ENCODE measurements around the gene RNF227. TPM values are rescaled to one million over a fixed set of nuclear protein-coding genes. Genes with fewer than 3 reads are reported as not detected.

RNF227 gene
- total RNA-seq, 2 experiments from 2014 or later, result 3.8 to 4.7 TPM

- no peak for DNase-seq (ENCODE audit: low spot score)
- ChIA-PET POLR2A (no interaction called here), CTCF (ENCODE audit: unreplicated experiment) (no interaction called here)
- H2AFZ ChIP-seq (ENCODE audit: low read length), result no peak overlapping the region
- H3K9me2 ChIP-seq (ENCODE audit: insufficient read depth, low read length), result no peaks in the 10 kb centered on the region
- peaks cover 100% of the 10 kb centered on the region for H3K36me3 ChIP-seq (ENCODE audit: insufficient read depth, low read length)
- no peaks in the 10 kb centered on the region for H3K4me1 ChIP-seq (ENCODE audit: insufficient read depth, low read length, poor library complexity, severe bottlenecking)
- TF ChIP-seq EZH2phosphoT487 (IDR thresholded peaks at IDR 0.05; ENCODE audit: borderline replicate concordance, low read depth, low read length), result no peak
- TF ChIP-seq, protein P1, sequence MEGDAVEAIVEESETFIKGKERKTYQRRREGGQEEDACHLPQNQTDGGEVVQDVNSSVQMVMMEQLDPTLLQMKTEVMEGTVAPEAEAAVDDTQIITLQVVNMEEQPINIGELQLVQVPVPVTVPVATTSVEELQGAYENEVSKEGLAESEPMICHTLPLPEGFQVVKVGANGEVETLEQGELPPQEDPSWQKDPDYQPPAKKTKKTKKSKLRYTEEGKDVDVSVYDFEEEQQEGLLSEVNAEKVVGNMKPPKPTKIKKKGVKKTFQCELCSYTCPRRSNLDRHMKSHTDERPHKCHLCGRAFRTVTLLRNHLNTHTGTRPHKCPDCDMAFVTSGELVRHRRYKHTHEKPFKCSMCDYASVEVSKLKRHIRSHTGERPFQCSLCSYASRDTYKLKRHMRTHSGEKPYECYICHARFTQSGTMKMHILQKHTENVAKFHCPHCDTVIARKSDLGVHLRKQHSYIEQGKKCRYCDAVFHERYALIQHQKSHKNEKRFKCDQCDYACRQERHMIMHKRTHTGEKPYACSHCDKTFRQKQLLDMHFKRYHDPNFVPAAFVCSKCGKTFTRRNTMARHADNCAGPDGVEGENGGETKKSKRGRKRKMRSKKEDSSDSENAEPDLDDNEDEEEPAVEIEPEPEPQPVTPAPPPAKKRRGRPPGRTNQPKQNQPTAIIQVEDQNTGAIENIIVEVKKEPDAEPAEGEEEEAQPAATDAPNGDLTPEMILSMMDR (conservative IDR thresholded peaks at IDR 0.05; ENCODE audit: low read length), result no peak
- no peak overlapping the region for H3K4me2 ChIP-seq (ENCODE audit: low read length)
- BruUV-seq (replicated peaks), result TSS peak; percentile 40
- H3K9me3 ChIP-seq (ENCODE audit: low read length), result no peaks in the 10 kb centered on the region
- H4K20me1 ChIP-seq (ENCODE audit: insufficient read depth, low read length), result no peaks in the 10 kb centered on the region
- H3K79me2 ChIP-seq (ENCODE audit: insufficient read depth, low read depth, low read length), result no peaks in the 10 kb centered on the region
- no peak overlapping the region for H3K4me3 ChIP-seq (ENCODE audit: low read depth, low read length, poor library complexity, severe bottlenecking)
- intact Hi-C loops (cut with micrococcal nuclease; ENCODE audit: unreplicated experiment), result no loop called here
- H3K27ac ChIP-seq (ENCODE audit: low read depth, low read length, poor library complexity, severe bottlenecking), result no peak overlapping the region
These were observed 12.7 kb downstream of the RNF227 start for GRCh38 chr17:7903154-7904103.

GRCh38 chr17:7897773-7898172 is 18.3 kb downstream of the RNF227 start:
- POLR2A ChIA-PET, result interaction anchor here (1.6 kb wide), 1 partner anchor 34 kb away, joined by 6 read pairs; the partner anchor contains the start of genes CNTROB and TRAPPC1
- intact Hi-C loops (cut with micrococcal nuclease; ENCODE audit: unreplicated experiment), result no loop called here
- no peak for DNase-seq (ENCODE audit: low spot score)

More at GRCh38 chr17:7897773-7898172, 18.3 kb downstream of the RNF227 start:
- Histone ChIP-seq H4K20me1 (ENCODE audit: insufficient read depth, low read length) (no peaks in the 10 kb centered on the region), H3K9me3 (ENCODE audit: low read length) (no peaks in the 10 kb centered on the region), H3K4me3 (ENCODE audit: low read depth, low read length, poor library complexity, severe bottlenecking) (no peak overlapping the region), H3K4me1 (ENCODE audit: insufficient read depth, low read length, poor library complexity, severe bottlenecking) (no peaks in the 10 kb centered on the region), H2AFZ (ENCODE audit: low read length) (no peak overlapping the region), H3K27ac (ENCODE audit: low read depth, low read length, poor library complexity, severe bottlenecking) (no peak overlapping the region), H3K79me2 (ENCODE audit: insufficient read depth, low read depth, low read length) (no peaks in the 10 kb centered on the region), H3K4me2 (ENCODE audit: low read length) (no peak overlapping the region), H3K36me3 (ENCODE audit: insufficient read depth, low read length) (peaks cover 93% of the 10 kb centered on the region), H3K9me2 (ENCODE audit: insufficient read depth, low read length) (no peaks in the 10 kb centered on the region)
- no TSS peak for BruUV-seq (replicated peaks)
- CTCF ChIA-PET (ENCODE audit: unreplicated experiment), result no interaction called here
- TF ChIP-seq, protein P1 (conservative IDR thresholded peaks at IDR 0.05; ENCODE audit: low read length), result peak; percentile 58
- no peak for TF ChIP-seq EZH2phosphoT487 (IDR thresholded peaks at IDR 0.05; ENCODE audit: borderline replicate concordance, low read depth, low read length)

Data from OCI-LY7 (cell line).